ENCODE data around the gene TEP1.

GRCh38 chr14:20416223-20416622, 2.9 kb upstream of the TEP1 start:
- no peak for TF ChIP-seq CTCF (conservative IDR thresholded peaks at IDR 0.05; ENCODE audit: low read length)
- TF ChIP-seq EZH2phosphoT487 (IDR thresholded peaks at IDR 0.05; ENCODE audit: borderline replicate concordance, low read depth, low read length) = no peak

All from OCI-LY7 (cell line).